NCI-H345 treated with DMSO at 0.1 percent for 48 hours (cell line): Measurements from ENCODE around the gene TMEM225B.
"Not testable (repeated sequence)": the region's sequence is repeated elsewhere in the genome, so short reads cannot be mapped to it uniquely, and the experiment has no call there.

Experiments
- DNase-seq: peaks from one replicate; lab custom pipeline; 2025; ENCODE audit not compliant: unreplicated experiment; lab: John Stamatoyannopoulos, UW

The TMEM225B gene

DNA sequence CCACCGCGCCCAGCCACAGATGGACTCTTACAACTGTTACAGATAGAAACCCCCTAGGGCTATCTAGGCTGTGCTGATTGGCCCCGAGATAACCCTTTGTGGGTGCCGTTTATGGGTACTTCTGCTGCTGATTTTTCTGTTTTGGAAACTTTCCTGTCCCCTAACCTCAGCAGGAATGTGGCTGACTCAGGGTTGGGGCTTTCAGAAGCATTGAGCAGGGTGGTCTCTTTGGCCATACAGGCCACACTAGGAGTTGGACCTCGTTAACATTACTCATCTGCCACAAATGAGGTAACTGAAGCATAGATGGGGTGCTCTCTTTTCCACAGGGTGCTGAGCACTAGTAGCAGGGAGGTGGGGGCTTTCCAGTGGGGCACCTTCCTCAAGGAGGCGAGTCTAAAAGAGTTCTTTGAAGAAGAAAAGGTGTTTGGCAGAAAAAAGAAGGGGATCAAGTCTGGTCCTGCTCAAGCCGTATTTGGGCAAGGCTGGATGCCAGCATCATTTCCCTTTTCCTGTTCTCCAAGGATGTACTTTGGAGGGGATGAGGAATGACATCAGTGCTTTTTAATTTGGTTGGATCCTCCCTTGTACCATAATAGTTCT lies 25.1 kb downstream of the TMEM225B start:
- DNase-seq: no peak

DNA sequence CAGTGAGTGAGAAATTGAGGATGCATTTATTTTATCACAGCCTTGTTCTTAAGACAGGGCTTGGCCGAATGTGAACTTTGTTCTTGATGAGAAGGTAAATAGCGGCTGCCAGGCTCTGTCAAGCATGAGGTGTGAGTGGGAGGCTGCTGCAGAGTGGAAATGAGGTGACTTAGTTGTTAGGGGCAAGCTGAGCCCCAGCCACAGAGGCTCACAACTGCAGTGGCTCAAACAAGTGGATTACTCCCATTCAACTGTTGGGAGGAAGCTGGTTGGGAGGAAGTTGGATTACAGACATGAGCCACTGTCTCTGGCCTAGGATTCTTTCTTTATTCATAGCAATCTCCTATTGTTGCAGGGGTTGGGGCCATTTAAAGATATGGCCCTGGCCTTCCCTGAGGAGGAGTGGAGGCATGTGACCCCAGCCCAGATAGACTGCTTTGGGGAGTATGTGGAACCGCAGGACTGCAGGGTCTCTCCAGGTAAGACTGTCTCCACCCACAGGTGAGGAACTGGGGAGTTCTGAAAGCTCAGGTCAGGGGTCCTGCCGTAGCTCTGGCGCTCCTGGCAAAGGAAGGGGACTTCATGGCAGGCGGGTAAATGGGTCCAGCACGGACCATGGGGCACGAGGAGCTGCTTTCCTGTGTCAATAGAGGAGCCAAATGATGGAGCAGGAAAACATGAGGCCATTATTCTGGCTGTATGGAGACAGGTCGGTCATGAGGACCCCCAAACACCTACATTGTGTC lies 25.8 kb downstream of the TMEM225B start:
- DNase-seq: no peak

DNA sequence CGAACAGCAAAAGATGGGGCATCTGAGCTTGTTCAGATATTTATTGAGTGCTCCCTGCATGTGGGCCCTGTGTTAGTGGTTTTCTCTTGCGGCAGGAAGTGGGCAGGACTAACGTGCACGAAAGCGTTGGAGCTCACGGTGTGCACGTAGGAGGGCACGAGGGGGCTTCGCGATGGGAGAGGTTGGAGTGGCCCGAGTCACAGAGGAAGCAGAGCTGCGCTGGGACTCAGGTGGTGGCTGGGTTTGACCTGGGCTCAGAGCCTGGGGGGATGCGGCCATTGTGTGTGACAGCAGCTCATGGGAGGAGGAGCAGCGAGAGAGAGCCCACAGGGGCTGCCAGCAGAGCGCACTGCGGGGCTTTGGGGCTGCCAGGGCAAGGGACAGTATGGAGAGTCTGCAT lies 26.4 kb downstream of the TMEM225B start:
- no peak for DNase-seq

DNA sequence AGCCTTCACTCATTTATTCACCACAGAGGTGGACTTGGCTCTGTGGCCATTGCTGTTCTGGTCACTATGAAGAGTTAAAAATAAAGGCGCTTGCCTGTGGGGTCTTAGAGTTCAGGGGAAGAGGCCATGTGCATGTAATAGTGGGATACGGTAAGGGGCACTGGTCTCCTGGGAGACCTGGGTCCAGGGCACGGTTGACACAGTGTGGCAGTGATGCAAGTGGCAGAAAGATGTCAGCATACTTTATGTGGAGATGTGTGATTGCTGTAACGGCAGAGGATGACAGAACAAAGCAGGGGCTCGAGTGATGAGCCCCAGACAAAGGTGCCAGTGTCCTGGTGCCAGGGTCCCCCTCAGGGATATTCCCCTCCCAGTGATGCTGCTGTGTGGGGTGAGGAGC lies 27.3 kb downstream of the TMEM225B start:
- DNase-seq: no peak

DNA sequence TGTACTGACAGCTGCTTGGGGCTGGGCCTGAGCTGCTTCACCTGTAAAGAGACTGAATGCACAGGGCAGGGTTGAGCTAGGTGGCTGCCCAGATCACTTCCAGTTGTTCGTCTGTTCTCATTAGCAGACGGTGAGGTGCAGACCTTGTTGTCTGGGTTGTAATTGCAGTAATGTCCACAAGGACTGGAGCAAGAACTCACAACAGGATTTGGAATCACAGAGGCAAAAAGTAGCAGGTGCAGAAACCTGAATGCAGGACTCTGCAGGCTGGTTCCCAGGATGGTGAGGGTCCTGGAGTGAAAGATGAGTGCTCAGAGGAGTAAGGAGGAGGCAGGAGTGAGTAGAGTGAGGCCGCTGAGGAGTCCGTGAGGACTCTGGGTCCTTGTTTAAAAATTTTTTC lies 27.9 kb downstream of the TMEM225B start:
- no peak for DNase-seq

DNA sequence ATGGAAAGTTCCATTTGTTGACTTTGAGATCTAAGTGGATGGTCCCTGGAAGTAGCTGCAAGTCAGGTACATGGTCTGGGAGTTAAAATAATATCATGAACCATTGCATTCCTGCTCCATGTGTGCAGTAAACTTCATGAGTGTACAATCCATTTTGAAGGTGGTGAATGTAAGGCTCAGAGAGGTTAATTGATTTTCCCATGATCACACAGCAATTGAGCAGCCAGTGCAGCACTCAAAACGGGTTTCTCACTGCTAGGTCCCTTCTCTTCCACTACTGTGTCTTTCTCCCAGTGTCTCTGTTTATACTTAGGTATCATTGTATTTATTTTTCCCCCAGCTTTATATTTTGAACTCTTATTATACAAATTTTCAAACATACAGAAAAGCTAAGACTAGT lies 28.6 kb downstream of the TMEM225B start:
- DNase-seq: no peak

DNA sequence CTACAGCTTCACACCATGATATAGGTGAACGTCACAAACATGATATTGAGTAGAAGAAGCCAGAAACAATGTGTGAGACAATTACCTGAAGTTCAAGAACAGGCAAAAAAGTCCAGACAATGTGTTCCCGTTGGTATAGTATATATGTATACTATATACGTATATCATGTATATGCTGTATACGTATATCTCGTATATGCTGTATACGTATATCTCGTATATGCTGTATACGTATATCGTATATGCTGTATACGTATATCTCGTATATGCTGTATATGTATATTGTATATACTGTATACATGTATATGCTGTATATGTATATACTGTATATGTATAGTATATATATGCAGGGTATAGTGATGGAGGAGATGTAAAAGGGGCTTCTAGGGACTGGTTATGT lies 29.4 kb downstream of the TMEM225B start:
- no peak for DNase-seq

DNA sequence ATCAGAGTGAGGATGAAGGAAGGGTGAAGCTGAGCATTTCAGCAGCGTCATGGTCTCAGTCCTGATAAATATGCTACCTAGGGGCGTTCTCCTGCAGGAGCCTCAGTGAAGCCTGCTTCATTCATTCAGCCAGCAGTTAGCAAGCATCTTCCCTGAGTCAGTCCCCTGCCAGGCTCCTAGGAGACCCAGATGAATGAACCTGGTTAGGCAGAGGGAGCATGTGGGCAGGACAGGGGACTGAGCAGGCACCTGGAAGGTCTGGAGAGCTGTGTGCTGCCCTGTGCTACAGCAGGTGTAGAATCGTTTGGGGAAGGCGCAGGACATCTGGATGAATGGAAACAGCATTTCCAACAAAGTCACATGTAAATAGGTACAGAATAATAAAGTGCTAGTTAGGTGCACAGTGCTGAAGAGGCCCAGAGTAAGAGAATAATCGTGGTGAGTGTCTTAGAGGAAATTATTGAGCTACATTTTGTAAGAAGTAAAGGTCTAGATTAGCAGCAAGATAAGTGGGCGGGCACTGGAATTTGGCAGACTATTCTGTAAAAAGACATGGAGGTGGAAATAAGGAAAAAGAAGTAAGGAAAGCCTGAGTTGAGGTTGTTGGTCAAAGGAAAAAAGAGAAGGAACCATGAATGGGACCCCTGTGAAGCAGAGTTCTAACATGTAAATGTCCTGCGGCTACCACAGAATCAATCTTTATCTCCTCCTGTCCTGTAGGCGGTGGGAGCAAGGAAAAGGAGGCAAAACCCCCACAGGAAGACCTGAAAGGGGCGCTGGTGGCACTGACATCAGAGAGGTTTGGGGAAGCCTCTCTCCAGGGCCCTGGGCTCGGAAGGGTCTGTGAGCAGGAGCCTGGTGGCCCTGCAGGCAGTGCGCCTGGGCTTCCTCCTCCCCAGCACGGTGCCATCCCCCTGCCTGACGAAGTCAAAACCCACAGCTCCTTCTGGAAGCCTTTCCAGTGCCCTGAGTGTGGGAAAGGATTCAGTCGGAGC lies 30.7 kb downstream of the TMEM225B start:
- DNase-seq: no peak

DNA sequence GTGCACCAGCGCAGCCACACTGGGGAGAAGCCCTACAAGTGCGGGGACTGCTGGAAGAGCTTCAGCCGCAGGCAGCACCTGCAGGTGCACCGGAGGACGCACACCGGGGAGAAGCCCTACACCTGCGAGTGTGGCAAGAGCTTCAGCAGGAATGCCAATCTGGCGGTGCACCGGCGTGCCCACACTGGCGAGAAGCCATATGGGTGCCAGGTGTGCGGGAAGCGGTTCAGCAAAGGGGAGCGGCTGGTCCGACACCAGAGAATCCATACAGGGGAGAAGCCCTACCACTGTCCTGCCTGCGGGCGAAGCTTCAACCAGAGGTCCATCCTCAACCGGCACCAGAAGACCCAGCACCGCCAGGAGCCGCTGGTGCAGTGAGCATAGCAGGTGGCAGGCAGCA lies 31.6 kb downstream of the TMEM225B start:
- DNase-seq: no peak

DNA sequence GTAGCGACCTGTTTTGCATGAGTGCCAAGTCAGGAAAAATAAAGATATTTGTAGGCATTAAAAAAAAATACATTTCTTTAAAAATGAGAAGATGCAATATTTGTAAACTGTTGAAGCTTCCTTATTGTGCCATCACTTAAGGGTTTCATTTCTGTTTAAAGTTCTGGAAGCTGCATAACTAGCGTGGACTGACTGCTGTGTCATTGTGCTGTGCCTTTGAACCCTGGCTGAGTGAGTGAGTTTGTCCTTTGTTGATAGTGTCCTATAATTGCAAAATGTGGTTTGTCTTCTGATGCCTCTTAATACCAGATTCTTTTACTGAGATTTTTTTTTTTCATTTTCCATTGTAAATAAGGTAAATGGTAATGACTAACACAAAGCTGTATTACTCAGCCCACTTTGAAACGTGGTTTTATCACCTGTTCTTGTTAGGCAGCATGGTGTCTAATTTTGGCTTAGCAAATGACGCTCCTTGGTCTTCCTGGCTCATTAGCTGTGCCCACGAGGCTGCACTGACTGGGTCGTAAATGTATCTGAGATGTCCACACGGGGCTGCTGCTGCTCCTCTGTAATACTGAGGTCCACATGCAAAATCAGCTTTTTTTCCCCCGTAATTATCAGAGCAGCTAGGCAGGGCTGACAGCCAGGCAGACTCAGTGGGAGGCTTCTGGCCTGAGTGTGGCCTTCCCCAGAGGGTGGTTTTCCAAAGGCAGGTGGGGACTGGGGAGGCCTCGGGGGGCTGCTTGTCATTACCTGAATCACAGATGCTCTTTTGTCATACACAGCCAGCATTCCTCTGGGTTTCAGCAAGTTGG lies 33.4 kb downstream of the TMEM225B start:
- no peak for DNase-seq

DNA sequence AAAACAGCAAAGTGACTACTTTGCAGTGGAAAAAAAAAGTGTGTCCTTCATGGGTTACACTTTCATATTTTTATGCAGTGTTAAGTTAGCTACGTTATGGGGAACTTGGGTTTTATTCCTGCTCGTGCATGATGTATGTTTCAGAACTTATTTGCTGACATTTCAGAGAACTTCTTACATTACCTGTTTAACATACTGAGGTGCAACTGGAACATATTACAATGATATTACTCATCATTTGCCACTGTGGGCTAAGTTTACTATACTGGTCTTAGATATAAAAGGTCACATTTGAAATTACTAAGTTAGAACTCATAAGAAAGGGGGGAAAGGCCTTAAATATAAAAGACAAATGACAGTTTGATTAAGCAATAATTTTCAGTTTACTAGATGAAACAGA lies 39.3 kb downstream of the TMEM225B start:
- DNase-seq: not testable (repeated sequence)

DNA sequence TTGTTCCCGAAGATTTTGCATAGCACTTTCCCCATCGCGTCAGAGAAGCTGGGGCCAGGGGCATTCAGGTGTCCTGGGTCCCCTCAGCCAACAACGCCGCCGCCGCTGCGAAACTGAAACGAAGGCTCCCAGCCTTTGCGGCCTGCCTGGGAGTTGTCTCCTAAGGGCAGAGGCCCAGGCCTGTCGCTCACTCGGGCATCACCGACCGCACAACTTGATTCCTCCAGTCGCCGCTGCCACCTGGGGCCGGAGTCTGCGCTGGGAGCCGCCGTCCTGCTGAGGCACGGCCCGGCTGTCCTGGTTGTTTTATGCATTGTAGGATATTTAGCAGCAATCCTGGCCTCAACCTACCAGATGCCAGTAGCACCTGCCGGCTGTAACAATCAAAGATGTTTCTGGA lies 40.7 kb downstream of the TMEM225B start:
- DNase-seq: no peak

DNA sequence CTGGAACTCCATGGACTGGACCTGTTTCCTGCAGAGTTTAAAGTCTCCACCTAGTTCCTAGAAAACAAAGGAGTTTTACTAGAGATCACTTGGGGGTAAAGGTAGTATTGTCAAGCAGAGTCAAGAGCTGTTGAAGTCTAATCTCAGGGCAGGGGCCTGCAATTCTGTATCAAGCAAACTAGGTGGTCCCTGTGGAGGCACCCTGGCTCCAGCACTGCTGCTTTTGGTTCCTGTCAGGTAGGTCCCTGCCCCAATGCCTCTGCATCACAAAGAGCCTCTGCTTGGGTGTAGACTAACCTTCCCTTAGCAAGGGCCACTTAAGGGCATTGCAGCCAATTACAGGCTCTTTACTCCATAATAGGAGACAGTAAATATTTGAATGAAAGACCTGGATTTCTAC lies 41.2 kb downstream of the TMEM225B start:
- DNase-seq: no peak

DNA sequence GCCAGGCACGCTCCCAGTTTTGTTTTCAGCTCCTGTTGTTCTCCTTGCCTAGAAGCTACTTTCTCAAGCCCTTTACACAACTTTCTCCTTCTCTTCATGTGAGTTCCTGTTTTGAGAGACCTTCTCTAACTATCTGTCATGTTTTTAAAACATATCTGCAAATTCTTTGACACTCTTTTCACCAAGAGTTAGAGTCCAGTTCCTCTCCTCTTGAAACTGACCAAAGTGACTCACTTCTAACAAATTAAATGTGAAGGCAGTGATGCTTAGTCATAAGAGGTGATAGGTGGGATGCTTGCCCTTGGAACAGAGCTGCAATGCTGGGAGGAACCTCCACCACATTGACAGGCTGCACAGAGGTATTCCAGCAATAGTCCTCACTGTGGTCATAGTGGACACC lies 44.0 kb downstream of the TMEM225B start:
- no peak for DNase-seq

DNA sequence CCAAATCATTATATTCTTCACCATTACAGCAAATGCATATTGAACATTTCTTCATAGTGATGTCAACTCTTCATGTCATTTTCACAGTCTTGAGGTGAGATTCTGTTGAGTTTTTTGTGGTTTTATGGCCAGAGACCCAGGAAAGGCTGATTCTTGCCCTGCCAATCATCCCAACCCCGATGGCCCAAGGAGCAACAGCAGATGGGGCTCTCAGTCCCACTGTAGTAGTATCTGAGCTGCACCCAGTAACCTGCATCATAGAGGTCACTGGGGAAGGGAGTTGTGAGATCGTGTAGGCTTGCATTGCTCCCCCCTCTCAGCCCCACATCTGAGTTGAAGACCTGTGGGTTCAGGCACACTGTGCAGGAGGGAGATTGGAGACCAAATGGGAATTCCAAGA lies 45.4 kb downstream of the TMEM225B start:
- no peak for DNase-seq

DNA sequence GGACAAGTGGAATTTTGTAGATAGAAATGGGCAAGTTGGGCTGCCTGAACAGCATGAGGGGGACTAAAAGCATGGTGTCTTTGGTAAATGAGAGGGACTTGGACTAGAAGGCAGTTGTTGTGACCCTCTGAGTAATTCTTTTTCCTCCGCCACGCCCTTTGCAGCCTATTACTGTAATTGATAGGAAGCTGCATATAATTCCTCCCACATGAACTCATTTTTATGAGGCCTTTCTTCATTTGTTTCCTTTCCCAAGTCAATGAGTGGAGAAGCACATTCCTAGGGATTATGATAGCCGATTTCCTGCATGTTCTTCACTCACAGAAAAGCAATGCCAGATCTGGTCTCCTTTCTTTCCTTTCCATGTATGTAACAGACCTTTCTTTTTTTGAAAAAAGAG lies 46.4 kb downstream of the TMEM225B start:
- no peak for DNase-seq

DNA sequence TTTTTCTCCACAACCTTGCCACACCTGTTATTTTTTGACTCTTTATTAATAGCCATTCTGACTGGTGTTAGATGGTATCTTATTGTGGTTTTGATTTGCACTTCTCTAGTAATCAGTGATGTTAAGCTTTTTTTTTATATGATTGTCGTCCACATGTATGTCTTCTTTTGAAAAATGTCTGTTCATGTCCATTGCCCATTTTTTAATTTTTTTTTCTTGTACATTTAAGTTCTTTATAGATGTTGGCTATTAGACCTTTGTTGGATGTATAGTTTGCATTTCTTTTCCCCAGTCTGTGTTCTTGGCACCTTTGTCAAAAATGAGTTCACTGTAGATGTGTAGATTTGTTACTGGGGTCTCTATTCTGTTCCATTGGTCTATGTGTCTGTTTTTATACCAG lies 47.5 kb downstream of the TMEM225B start:
- DNase-seq: no peak

DNA sequence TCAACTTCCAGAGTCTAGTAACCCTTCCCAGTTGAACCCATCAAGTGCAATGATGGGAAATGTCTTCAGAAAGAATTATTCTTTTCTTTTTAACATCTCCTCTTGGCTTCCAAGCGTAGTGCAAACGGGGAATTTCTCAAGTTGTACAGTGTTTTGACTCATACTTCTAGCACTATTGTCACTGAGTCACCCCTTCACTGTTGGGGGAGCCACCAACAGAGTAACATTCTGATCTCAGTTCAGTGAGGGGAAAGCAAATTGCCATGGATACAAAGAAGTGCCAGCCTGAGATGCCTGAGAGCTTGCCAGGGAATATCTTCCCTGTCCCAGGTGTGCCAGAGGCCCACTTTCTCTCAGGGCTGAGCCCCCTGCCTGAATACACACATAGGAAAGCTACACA lies 50.8 kb downstream of the TMEM225B start:
- DNase-seq: no peak

DNA sequence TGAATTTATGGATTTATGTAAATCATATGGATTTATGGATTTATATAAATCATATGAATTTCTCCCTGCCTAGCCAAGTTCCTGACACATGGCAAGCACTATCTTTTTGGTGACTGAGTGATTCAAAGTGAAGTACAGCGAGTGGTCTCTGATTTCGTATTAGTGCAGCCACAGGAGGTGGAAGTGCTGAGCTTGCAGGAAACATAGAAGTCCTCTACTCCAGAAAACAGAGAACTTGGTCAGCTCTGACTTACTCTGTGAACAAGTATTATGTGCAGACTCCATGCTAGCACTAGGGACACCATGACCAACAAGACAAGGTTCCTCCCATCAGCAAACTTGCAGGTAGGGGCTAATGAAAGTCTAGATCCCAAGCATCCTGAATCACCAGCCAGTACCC lies 53.2 kb downstream of the TMEM225B start:
- DNase-seq: no peak

DNA sequence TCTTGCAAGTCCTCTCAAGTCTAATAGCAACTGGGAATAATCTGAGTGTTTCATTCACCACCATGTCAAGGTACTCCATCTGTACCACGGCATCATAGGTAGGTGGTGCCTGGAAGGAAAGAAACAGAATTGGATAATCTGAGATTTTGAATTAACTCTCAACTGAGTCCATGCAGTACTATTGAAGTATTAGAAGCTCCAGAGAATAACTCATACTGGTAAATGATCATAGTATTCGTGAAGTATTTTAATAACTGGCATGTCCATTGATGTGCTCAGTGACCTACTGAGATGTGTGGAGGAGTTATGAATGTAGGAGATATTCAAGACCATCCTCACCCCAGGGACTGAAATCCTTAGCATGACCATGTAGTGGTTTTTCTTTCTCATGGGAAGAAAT lies 54.6 kb downstream of the TMEM225B start:
- DNase-seq: no peak

DNA sequence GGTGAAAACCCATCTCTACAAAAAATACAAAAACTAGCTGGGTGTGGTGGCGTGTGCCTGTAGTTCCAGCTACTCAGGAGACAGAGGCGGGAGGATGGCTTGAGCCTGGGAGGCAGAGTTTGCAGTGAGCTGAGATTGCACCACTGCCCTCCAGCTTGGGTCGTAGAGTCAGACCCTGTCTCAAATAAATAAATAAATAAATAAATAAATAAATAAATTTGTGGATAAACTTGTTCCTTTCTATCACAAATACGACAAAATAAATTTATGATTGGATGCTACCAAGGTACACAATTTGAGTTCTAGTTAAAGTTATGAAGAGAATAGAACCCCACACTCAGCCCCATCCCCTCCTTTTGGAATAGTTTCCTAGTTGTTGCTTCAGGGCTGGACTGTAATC lies 55.2 kb downstream of the TMEM225B start:
- DNase-seq: not testable (repeated sequence)
